Activated CD4-positive, alpha-beta T cell treated with anti-CD3 and anti-CD28 coated beads, Interleukin-2, Interleukin-4, amounts not matched to agents 100 ng/mL and 50 ng/mL, durations not matched to agents 16 hours and 8 hours (primary cell): ENCODE data around the gene TEAD4.
"Not testable (repeated sequence)": the region's sequence is repeated elsewhere in the genome, so short reads cannot be mapped to it uniquely, and the experiment has no call there.

Experiments
- DNase-seq: peaks from one replicate; pipeline ENCODE4 v3.0.0-alpha.2; 2020; ENCODE audit warnings: low spot score

The TEAD4 gene

DNA sequence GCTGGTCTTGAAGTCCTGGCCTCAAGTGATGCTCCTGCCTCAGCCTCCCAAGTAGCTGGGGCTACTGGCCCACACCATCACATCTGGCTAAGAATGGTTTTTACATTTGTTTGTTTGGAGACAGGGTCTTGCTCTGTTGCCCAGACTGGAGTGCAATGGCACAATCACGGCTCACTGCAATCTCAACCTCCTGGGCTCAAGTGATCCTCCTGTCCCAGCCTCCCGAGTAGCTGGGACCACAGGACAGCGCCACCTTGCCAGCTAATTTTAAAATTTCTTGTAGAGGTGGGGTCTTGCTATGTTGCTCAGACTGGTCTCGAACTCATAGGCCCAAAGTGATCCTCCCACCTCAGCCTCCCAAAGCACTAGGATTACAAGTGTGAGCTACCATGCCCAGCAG lies 89.3 kb downstream of the TEAD4 start:
- no peak for DNase-seq

DNA sequence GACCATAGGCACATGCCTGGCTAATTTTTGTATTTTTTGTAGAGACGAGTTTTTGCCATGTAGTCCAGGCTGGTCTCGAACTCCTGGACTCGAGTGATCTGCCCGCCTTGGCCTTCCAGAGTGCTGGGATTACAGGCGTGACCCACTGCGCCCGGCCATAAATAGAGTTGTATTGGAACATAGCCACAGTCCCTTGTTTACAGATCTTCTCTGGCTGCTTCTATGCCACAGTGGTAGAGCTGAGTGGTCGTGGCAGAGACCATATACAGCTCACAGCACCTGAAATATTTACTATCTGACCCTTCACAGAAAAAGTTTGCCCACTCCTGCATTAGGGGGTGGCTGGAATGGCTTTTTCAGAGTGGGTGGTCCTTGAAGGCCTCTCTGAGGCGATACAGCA lies 90.0 kb downstream of the TEAD4 start:
- no peak for DNase-seq

DNA sequence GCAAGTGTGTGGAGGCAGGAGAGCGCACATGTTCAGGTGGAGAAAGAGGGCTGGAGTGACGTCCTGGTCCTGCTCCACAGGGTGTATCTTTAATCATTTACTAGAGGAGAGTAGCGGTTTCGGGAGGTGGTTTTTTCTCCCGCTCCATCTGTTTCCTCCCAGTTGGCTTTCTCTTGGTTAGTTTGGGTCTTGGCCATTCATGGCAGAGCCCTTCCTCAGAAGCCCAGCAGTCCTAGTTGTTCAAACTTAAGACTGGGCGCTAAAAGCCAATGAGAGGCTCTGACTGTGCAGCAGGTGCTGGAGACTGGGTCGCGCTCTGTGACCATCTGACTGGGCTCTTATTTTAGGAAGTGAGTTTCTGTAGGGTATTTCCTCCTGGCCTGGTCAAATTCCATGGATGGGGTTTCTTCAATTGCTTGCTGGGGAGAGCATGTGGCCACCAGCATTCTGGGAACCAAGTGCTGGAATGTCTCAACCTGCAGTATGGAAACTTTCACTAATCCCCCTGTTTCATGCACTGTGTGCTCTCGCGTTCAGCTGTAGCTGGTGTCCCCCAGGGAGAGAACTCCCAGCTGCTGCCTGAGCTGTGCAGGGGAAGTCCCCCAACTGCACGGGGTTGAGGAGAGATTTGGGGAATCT lies 90.5 kb downstream of the TEAD4 start:
- no peak for DNase-seq

DNA sequence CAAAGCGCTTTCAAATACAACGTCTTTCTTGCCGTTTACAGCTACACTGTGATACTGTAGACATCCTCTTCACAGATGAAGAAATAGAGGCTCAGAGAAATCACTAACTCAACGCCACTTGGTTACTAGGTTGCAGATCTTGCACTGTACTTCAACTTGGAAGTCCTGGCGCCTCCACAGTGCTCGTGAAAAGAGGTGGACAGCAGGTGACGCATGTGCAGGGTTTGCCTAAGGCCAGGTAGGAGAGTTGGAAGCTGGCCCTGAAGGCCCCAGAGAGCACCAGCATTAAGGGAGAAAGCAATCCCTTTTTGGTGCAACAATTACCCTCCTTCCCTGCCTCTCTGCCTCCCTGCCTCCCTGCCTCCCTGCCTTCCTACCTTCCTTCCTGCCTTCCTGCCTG lies 95.2 kb downstream of the TEAD4 start:
- DNase-seq = no peak

DNA sequence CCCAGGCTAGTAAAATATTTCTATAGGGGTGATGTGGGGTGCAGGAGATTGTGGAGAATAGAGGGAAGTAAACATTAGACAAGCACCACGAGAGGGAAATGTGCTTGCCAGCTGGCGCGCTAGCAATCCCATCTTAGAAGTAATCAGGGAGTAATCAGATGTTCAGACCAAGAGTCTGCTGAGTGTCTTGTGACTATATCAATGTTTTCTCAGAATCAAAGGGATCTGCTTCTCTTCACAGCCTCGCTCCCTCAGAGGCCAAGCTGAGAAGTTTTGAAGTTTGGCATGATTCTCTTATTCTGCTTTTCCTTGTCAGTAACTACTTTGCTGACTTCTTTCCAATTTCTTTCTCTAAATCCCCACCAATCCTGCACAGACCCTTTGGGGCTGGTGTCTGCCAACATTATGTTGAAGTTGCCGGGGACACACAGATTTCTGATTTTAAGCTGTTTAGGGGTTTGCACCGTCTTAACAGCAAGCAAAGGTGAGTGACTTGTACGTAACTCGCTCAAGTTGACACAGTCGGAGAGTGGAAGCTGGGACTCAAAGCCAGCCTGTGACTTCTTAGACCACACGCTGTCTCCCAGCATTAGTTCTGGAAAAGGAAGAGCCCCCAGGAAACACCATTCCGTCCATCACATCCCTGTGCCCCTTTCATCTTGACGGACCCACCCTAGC lies 96.0 kb downstream of the TEAD4 start:
- DNase-seq = no peak

DNA sequence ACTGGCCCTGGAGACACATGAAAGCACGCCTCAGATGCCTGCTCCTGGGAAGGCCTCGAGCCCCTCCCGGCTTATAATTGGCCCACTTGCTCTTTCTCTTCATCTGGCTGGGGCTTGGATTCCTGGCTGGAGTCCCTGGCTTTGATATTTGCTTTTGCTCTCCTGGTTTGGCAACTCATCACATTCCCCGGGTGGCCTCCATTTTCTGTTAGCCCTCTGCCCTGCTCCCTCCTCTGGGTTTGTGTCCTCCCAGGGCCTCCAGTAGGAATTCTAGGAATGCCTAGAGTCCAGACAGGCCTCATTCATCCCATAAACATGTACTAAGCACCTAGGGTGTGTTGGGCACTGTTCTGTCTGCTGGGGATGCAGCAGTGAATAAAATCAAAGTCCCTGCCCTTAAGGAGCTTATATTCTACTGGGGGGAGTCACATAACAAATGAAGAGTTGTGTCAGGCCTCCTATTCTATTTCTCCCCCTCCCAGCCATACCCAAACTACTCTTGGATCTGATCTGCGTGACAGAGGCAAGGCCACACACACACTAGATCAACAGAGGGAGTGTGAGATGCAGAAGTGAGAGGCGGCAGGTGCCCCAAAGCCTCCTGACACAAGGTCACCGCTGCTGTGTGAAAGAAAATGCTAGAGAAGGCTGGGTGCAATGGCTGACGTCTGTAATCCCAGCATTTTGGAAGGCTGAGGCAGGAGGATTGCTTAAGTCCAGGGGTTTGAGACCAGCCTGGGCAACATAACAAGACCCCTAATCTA lies 96.7 kb downstream of the TEAD4 start:
- no peak for DNase-seq

DNA sequence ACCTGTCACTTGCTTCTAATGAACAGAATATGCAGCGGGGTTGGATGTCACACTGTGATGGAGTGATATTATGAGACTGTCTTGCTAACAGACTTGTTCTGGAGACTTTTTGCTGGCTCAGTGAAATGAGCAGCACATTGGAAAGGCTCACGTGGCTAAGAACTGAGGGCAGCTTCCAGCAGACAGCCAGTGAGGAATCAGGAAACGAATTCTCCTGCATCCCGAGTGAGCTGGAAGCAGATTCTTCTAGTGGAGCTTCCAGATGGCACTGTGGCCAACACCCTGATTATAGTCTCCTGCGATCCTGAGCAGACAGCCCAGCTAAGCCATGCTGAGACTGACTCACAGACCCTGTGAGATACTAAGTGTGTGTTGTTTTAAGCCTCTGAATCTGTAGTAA lies 101.9 kb downstream of the TEAD4 start:
- DNase-seq = no peak

DNA sequence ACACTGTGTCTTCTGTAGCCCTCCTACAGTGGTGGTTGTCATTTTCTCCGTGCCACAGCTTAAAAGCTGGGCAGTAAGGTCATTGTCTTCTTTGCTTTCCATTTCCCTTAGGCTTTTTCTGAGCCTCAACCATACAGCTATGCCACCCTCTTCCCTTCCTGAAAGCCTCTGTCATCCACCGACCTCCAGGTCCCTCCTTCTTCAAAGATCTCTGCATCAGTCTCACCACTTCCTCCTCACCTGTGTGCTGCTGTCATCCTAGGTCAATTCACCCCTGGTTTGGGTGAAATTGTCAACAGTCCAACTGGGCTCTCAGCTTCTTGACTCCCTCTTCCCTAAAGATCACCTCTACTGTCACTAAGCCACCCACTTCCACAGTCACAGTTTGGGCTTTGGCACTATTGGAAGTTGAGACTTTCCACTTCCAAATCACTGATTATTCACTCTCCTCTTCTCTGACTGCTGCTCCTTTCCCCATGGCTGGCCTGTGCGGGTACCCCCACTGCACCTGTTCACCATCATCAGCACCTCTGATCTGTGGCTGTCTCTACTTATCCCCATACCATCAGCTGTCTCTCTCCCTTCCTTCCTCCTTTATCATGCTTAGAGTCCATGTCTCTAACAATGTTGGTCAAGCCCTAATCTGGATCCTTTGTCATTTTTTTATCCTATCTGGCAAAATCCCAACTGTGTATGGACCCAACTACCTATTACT lies 102.5 kb downstream of the TEAD4 start:
- no peak for DNase-seq

DNA sequence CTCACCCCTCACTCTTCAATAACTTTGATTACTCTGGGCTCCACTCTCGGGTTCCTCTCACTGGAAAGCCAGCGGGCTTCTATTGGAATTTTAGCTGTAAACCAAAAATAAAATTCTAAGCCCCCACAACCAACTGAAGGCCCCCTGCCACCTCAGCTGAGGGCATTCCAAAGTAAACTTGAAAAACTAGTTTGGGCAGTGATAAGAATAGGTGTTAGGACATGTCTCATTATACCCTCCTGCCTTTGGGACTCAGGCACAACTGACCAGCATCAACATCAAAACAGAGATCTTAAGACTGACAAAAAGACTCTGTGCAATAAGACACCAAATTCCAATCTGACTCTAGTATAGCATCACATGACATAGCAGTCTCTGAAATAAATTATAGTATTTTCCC lies 106.1 kb downstream of the TEAD4 start:
- DNase-seq = no peak

DNA sequence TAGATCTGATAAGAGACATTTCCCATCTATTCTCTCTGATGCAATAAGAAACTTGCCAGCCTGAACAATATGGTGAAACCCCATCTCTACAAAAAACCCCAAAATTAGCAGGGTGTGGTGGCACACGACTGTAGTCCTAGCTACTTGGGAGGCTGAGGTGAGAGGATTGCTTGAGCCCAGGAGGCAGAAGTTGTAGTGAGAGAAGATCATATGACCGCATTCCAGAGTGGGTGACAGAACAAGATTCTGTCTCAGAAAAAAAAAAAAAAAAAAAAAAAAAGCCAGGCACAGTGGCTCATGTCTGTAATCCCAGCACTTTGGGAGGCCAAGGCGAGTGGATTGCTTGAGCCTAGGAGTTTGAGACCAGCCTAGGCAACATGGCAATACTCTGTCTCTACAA lies 106.6 kb downstream of the TEAD4 start:
- DNase-seq = not testable (repeated sequence)

DNA sequence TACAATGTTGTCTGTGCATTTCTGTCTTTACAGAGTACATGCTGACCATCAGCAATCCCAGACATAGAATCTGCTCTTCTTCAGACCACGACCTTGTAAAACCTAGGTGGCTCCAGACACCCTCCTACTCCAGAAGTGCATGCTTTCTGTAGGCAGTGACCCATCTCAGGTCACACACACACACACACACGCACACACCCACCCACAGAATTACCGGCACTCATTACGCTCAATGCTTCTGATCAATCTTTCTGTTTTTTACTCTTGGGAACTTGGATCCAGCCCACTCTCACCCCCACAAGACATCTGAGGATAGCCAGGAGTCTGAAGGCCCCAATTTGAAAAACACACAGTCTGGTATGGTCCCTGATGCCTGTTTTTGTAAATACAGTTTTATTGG lies 110.5 kb downstream of the TEAD4 start:
- DNase-seq = no peak

DNA sequence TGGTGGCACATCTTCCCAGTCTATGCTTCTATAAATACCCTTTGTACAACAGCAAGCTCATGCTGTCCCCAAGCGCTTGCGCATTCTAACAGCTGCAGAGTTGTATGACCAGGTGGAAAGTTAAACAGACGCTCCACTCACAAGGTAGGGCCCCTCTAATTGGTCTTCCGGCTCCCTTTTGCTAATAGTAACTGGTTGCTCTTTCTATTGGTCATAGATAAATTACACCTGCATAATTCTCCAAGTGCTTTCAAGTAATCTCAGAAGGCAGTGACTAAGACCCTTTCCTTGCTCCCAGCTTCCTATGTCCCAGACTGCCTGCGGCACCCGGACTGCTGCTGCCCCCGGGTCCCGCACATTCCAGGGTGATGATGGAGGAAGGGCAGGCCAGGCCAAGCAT lies 111.9 kb downstream of the TEAD4 start:
- no peak for DNase-seq

DNA sequence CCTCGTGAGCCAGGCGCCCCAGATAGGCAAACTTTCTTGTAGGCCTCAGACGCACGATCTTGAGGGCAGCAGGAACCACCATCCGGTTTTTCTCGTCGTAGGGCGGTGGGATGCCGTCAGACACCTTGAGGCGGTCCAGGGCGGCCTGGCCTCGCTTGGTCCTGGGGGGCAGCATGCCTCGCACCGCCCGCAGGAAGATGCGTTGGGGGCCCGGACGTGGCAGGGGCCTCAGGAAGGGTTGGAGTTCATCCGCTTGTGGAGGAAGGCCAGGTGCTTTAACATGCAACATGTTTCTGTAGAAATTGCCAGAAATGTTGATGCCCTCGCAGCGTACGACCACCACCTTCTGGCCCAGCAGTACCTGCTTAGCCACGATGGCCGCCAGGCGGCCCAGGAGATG lies 112.5 kb downstream of the TEAD4 start:
- DNase-seq = no peak

DNA sequence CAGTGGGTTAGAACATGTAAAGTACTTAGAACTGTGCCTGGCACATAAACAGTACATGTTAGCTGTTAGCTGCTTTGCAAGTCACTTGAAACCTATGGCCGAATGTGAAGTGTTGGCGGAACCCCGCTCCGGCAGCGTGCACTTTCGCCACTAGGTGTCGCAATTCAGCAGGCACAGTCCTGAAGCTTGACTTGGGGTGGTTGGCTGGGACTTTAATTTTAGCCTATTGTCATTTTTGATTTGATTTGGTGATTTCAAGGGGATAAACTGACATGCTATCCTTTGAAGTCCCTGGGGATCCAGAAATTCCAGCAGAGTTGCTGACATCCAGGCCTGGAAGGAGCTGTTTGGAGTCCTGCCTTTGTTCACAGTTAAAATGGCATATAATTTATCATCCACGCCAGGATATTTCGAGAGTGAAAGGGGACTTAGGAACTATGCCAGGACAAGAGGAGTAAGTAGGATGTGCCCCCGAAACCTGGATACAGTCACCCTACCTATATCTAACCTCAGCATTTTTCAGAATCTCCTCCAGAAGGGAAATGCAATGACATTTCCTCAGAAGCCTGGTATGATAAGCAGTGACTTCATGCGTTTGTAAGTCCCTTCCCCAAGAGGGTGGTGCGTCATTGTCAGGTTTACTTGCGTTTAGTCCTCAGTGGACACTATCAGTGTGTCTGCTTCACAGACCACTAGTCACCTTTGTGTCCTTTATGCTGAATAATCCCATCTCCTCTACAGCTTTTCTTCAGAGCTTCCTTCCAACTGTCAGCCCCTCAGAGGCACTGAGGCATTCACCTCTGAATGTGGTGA lies 114.4 kb downstream of the TEAD4 start:
- DNase-seq = peak; percentile 86

DNA sequence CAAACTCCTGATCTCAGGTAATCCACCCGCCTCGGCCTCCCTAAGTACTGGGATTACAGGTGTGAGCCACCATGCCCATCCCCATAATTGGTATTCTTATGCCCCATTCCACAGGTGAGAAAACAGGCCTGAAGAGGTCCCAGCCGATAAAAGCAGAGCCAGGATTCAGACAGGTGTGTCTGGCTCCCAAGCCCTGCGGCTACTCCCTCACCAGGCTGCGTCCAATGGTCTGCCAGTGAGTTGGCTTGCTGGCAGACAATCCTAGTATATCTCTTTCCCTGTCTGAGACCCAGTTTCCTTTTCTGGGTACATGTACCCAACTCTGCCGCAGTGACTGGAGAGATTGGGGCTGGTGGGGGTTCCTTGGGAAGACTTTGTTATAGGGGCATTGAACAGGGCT lies 116.1 kb downstream of the TEAD4 start:
- DNase-seq = no peak

DNA sequence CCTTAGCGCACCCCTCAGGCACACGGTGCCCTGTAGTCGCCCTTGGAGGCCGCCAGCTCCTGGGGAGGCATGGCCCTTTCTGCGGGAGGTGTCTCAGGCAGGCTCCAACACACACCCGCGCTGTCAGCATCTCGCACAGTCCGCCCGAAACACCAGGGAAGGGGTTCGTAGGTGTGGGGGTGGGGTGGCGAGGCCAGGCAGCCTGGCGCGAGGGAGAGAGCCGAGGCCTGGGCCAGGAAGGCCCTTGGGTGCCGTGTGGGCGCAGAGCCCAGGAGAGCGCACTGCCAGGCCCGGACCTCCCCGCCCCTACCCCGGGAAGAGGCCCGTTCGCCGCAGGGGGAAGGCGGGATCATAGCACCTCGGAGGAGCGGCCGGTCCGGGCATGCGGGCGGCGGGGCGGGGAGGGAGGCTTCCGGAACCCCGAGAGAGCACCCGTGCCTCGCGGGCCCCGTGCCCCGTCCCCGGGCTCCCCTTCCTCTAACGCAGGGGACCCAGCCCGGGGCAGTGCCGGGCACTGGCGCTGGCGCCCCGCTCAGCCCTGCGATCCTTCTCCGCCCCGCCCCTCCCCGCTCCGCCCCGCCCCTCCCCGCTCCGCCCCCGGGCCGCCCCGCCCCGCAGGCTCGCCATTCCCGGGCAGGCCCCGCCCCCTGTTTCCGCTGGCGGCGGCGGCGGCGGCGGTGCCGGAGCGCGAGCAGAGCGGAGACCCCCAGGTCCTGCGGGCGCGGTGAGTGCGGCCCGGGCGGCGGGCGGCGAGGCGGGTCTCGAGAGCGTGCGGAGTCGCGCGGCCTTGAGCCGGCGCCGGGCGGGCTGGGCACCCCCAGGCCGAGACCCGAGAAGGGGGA lies 117.8 kb downstream of the TEAD4 start, which contains the start of gene TSPAN9:
TSPAN9 (plus strand) TSS at position 650 of the 842 bp plus-strand sequence. CDS start 123,815 bp downstream, outside the sequence.
- peak; percentile 37 for DNase-seq

DNA sequence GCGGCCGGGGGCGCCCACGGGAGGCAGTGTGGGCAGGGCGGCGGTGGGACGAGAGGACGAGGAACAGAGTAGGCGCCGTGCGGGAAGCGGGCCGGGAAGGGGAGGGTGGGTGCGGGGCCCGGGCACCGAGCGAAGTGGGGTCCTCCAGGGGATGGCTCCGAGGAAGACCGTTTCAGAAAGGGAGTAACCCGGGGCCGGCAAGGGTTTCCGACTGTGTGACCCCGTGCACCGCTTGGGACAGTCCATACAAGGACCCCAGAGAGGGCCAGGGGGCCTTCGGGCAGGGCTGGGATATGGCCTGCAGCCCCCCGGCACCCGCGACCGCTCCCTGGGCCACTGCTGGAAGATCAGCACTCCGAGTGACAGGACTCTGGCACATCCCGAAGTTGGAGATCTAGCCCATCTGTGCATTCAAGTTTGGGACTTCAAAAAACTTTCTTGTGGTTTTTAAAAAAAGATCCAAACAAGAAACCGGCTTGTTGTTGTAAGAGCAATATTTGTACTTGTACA lies 118.4 kb downstream of the TEAD4 start:
- DNase-seq = no peak

DNA sequence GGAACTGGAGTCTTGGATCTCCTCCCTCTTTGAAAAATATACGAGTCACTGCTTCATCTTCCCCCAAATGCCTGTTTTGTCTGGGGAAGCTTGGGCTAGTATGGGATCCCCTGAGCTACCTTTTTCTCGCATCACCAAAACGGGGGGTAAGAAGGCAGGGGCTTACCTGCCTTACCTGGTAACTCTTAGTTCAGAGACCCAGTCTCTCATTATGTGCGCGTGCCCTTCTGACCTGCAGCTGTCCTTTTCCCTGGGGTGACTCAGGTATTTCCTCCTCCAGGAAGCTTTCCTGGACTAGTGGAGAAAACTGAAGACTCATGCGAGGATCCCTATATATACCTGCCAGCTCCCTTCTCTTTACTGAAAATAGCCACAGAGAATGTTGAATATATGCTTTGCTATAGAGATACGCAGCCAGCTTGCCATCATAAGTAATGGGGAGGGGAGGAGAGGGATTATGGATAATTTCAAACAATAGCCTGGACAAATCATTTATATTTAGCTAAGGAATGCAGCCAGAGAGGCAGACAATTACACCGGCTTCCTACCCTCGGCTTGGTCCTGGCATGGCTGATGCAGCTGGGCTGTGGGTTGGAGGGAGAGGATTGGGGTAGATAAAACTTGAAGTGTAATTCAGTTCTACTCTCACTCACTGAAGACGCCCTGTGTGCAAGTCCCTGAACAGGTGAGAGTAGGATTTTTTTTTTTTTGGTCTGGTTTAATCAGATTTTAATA lies 119.1 kb downstream of the TEAD4 start:
- DNase-seq = no peak

DNA sequence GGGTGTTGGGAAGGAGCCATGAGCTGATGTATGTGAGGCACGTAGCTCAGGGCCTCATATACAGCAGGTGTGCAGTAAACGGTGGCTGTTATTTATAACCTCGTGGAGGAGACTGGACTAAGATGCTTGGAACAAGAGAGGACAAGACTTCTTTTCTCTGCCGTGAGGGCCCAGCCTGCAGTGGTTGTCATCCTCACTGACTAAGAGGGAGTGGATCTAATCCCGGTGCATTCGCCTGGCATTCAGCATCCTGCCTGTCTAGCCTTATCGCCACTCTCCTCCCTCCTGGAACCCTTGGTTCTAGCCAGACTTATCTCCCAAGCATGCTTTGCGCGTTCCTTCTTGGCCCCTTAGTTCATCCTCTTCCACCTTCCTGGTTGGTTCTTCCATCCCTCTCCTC lies 121.9 kb downstream of the TEAD4 start:
- no peak for DNase-seq

DNA sequence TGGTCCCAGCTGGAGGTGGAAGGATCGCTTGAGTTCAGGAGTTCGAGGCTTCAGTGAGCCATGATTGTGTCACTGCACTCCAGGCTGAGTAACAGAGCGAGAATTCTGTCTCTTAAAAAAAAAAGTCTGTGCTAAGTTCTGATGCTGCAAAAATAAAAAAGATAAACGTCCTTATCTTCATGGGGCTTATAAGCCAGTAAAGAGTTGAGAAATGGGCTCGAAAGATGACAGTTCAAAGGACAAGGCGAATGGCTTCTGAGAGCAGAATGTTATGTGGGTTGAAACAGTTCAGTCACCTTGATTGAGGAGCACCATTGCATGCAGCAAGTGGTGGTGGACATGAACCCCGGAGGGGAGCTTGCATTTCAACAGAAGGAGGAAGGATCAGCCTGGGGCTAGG lies 122.7 kb downstream of the TEAD4 start:
- DNase-seq = no peak
